ENCODE measurements around the gene G2E3. TPM values are rescaled to one million over a fixed set of nuclear protein-coding genes. Genes with fewer than 3 reads are reported as not detected.
A peak's percentile ranks its signal among the peaks of the same experiment; 100 is the strongest.

The G2E3 gene
- total RNA-seq, 2 donors from 2014 or later, result 6.6 to 8.8 TPM

- no peak for TF ChIP-seq CTCF (IDR thresholded peaks at IDR 0.05)
- no peak for TF ChIP-seq POLR2A (IDR thresholded peaks at IDR 0.05)
- no peaks in the 10 kb centered on the region for H3K27me3 ChIP-seq
- 57 to 64% methylated on average over 2 of the region's 2 CpGs for WGBS, 2 donors
- H3K4me1 ChIP-seq, result no peaks in the 10 kb centered on the region
- DNase-seq (no peak), ATAC-seq (no peak)
- H3K27ac ChIP-seq, result no peak overlapping the region
- intact Hi-C loops (cut with DNase I), result no loop called here
- H3K4me3 ChIP-seq, result no peak overlapping the region
- no peaks in the 10 kb centered on the region for H3K36me3 ChIP-seq (replicated peaks in 1 of 2; ENCODE audit: insufficient read depth in 1 of 2, low read depth in 2 of 2)
- no peaks in the 10 kb centered on the region for H3K9me3 ChIP-seq
Observed at GRCh38 chr14:30520536-30520935, 38.4 kb upstream of the G2E3 start.

GRCh38 chr14:30521899-30522736, 36.8 kb upstream of the G2E3 start:
- Histone ChIP-seq H3K36me3 (replicated peaks in 1 of 2; ENCODE audit: insufficient read depth in 1 of 2, low read depth in 2 of 2) (no peaks in the 10 kb centered on the region), H3K4me3 (no peak overlapping the region), H3K9me3 (no peaks in the 10 kb centered on the region), H3K4me1 (no peaks in the 10 kb centered on the region), H3K27ac (no peak overlapping the region), H3K27me3 (no peaks in the 10 kb centered on the region)
- WGBS, 2 donors, result 28 to 31% methylated on average over 9 of the region's 9 CpGs
- DNase-seq (no peak), ATAC-seq (peak; percentile 60)
- intact Hi-C loops (cut with DNase I), result no loop called here
- TF ChIP-seq POLR2A (IDR thresholded peaks at IDR 0.05) (no peak), CTCF (IDR thresholded peaks at IDR 0.05) (peak; percentile 28 to 71 (median 68))

GRCh38 chr14:30525833-30526232, 33.1 kb upstream of the G2E3 start:
- DNase-seq (no peak), ATAC-seq (no peak)
- Histone ChIP-seq H3K9me3 (no peaks in the 10 kb centered on the region), H3K27me3 (no peaks in the 10 kb centered on the region), H3K27ac (no peak overlapping the region), H3K4me3 (no peak overlapping the region), H3K36me3 (replicated peaks in 1 of 2; ENCODE audit: insufficient read depth in 1 of 2, low read depth in 2 of 2) (no peaks in the 10 kb centered on the region), H3K4me1 (no peaks in the 10 kb centered on the region)
- TF ChIP-seq CTCF (IDR thresholded peaks at IDR 0.05) (no peak), POLR2A (IDR thresholded peaks at IDR 0.05) (no peak)
- WGBS, 2 donors, result 89 to 90% methylated on average over 2 of the region's 2 CpGs
- intact Hi-C loops (cut with DNase I), result no loop called here

GRCh38 chr14:30527196-30527595, 31.8 kb upstream of the G2E3 start:
- ATAC-seq, result no peak
- no peaks in the 10 kb centered on the region for H3K4me1 ChIP-seq
- intact Hi-C loops (cut with DNase I), result no loop called here

More at GRCh38 chr14:30527196-30527595, 31.8 kb upstream of the G2E3 start:
- no peaks in the 10 kb centered on the region for H3K27me3 ChIP-seq
- 94 to 97% methylated on average over 7 of the region's 7 CpGs for WGBS, 2 donors
- TF ChIP-seq CTCF (IDR thresholded peaks at IDR 0.05) (no peak), POLR2A (IDR thresholded peaks at IDR 0.05) (no peak)
- DNase-seq, result no peak
- H3K27ac ChIP-seq, result no peak overlapping the region
- no peaks in the 10 kb centered on the region for H3K36me3 ChIP-seq (replicated peaks in 1 of 2; ENCODE audit: insufficient read depth in 1 of 2, low read depth in 2 of 2)
- no peaks in the 10 kb centered on the region for H3K9me3 ChIP-seq
- no peak overlapping the region for H3K4me3 ChIP-seq

Measured in body of pancreas (tissue), 4 donors.